HepG2 (cell line): ENCODE results near the gene TGIF1. TPM values are rescaled to one million over a fixed set of nuclear protein-coding genes. Genes with fewer than 3 reads are reported as not detected.
A peak's percentile ranks its signal among the peaks of the same experiment; 100 is the strongest.

ENCODE experiments used
- MED13 ChIP-seq: sonication (generic); formaldehyde crosslinking; IDR thresholded peaks from 2 replicates; pipeline ENCODE4 v1.5.0; 2020; ENCODE audit warnings: missing genetic modification reagents
- MIER3 ChIP-seq: IDR thresholded peaks from 2 replicates; pipeline ENCODE4 v1.6.1; 2016; ENCODE audit warnings: missing compliant biosample characterization, borderline replicate concordance
- NCOR1 ChIP-seq: fragments of 200-600 bp; sonication (generic); IDR thresholded peaks from 2 replicates; pipeline ENCODE4 v1.7.0; 2017; ENCODE audit warnings: antibody characterized with exemption, low read length, borderline replicate concordance
- REPIN1 ChIP-seq: sonication (generic); formaldehyde crosslinking; IDR thresholded peaks from 2 replicates; pipeline ENCODE4 v1.8.0; 2022; ENCODE audit warnings: missing genetic modification reagents, low read depth, mild to moderate bottlenecking, borderline replicate concordance
- SIX1 ChIP-seq: sonication (generic); formaldehyde crosslinking; IDR thresholded peaks from 2 replicates; pipeline ENCODE4 v1.4.0; 2020; ENCODE audit warnings: missing genetic modification reagents, borderline replicate concordance
- SOX6 ChIP-seq, 2 experiments: fragments of 450-650 bp in 1 of 2; sonication (generic) in 1 of 2; formaldehyde crosslinking in 1 of 2; IDR thresholded peaks; 2 replicates each; pipeline versions ENCODE4 v1.4.0 to v1.6.1; 2017 to 2020; ENCODE audit warnings: antibody characterized with exemption in 1 of 2, mild to moderate bottlenecking in 1 of 2, missing genetic modification reagents in 1 of 2
- SRY ChIP-seq: sonication (generic); formaldehyde crosslinking; IDR thresholded peaks from 2 replicates; pipeline ENCODE4 v1.8.0; 2022; ENCODE audit warnings: mild to moderate bottlenecking, missing genetic modification reagents
- STAT5B ChIP-seq: sonication (generic); formaldehyde crosslinking; IDR thresholded peaks from 2 replicates; pipeline ENCODE4 v1.4.0; 2020; ENCODE audit warnings: missing genetic modification reagents
- TFDP1 ChIP-seq: IDR thresholded peaks from 2 replicates; pipeline ENCODE4 v1.6.1; 2016; ENCODE audit warnings: missing compliant biosample characterization, missing genetic modification reagents, borderline replicate concordance
- ZBTB33 ChIP-seq: sonication (generic); formaldehyde crosslinking; IDR thresholded peaks from 2 replicates; pipeline ENCODE4 v1.4.0; 2020; ENCODE audit warnings: missing genetic modification reagents
- ZBTB40 ChIP-seq, 2 experiments: fragments of 450-650 bp in 1 of 2; sonication (generic) in 1 of 2; formaldehyde crosslinking in 1 of 2; IDR thresholded peaks; 2 replicates each; pipeline versions ENCODE4 v1.6.1 to v1.8.0; 2016 to 2022; ENCODE audit warnings: antibody characterized with exemption in 1 of 2, mild to moderate bottlenecking in 1 of 2, missing genetic modification reagents in 1 of 2
- ZMAT3 ChIP-seq: sonication (generic); formaldehyde crosslinking; conservative IDR thresholded peaks from 2 replicates; pipeline ENCODE4 v1.7.0; 2021; ENCODE audit warnings: missing genetic modification reagents
- ZNF253 ChIP-seq: sonication (generic); formaldehyde crosslinking; IDR thresholded peaks from 2 replicates; pipeline ENCODE4 v1.8.0; 2022; ENCODE audit warnings: mild to moderate bottlenecking, missing genetic modification reagents, borderline replicate concordance
- ZNF331 ChIP-seq: sonication (generic); formaldehyde crosslinking; IDR thresholded peaks from 2 replicates; pipeline ENCODE4 v1.4.0; 2020; ENCODE audit warnings: missing genetic modification reagents
- polyA plus RNA-seq, 8 experiments: library from polyadenylated mRNA; depleted of rRNA in 3 of 8; stranded (reverse) in 7 of 8; unstranded in 1 of 8; fragments of >200 nt; fragmentation: Illumina TruSeq in 4 of 8; extraction: Trizol in 4 of 8; gene quantifications; 2 replicates each; pipeline versions ENCODE4 v1.2.1 to v1.2.3, GENCODE V29; 2011 to 2016; ENCODE audit warnings: low read depth in 4 of 8, missing spikeins in 1 of 8, mixed read lengths in 1 of 8; ENCODE audit not compliant: insufficient read depth in 1 of 8
- total RNA-seq, 5 experiments: library from RNA; depleted of rRNA; stranded (reverse); fragments of >200 nt; fragmentation: Illumina TruSeq; extraction: Trizol; gene quantifications; 2 replicates each; pipeline ENCODE4 v1.2.3, GENCODE V29; 2016; ENCODE audit warnings: low read depth in 1 of 5

TGIF1 gene
- total and polyA plus RNA-seq, 2 of the 13 experiments (the other 11 are each of a cell fraction or from before 2014, with no cell fraction given), result 50.0 to 76.1 TPM

GRCh38 chr18:3447895-3448837 lies 1.8 kb upstream of the TGIF1 start (continued):
- peak; percentile 68 for TF ChIP-seq ZMAT3 (CRISPR knock-in tag)
- TF ChIP-seq ZNF331 (CRISPR knock-in tag), result peak; percentile 97
- no peak for TF ChIP-seq SRY (CRISPR knock-in tag)
- TF ChIP-seq REPIN1 (CRISPR knock-in tag), result peak; percentile 66; the same call in 1 of the 2 replicates
- no peak for TF ChIP-seq ZNF253
- peak; percentile 24; the same call in 1 of the 2 replicates for TF ChIP-seq MED13 (CRISPR knock-in tag)
- TF ChIP-seq ZBTB40 (IDR thresholded peaks at IDR 0.05), result no peak
- 0 out of 2 replicates have a peak, but pooled peaks have one; percentile 40 for TF ChIP-seq ZBTB40 (CRISPR knock-in tag; IDR thresholded peaks at IDR 0.05)
- TF ChIP-seq STAT5B, result no peak
- TF ChIP-seq TFDP1 (CRISPR knock-in tag), result no peak; the same call in 1 of the 2 replicates
- TF ChIP-seq SIX1 (CRISPR knock-in tag), result no peak; the same call in 1 of the 2 replicates
- no peak; the same call in none of the 2 replicates for TF ChIP-seq NCOR1
- 0 out of 2 replicates have a peak, but pooled peaks have one; percentile 29 for TF ChIP-seq ZBTB33
- TF ChIP-seq MIER3 (CRISPR knock-in tag), result peak; percentile 1; the same call in 1 of the 2 replicates
- TF ChIP-seq SOX6 (IDR thresholded peaks at IDR 0.05), result no peak
- TF ChIP-seq SOX6 (CRISPR knock-in tag; IDR thresholded peaks at IDR 0.05), result peak; percentile 83
